Lower leg skin (tissue), 3 donors: Measurements from ENCODE around the gene TFDP1.

Experiments used
- POLR2A ChIP-seq, 2 donors: fragments of 450-650 bp; IDR thresholded peaks; one replicate each; pipeline ENCODE4 v1.6.1; 2016 to 2017; ENCODE audit warnings: antibody characterized with exemption in 2 of 2, mild to moderate bottlenecking in 1 of 2, moderate library complexity in 1 of 2
- TF ChIP-seq, protein P1 (sequence below), 3 donors: fragments of 450-650 bp; IDR thresholded peaks; one replicate each; pipeline ENCODE4 v1.5.1; 2016; ENCODE audit warnings: antibody characterized with exemption in 3 of 3, mild to moderate bottlenecking in 3 of 3, moderate library complexity in 2 of 3

DNA sequence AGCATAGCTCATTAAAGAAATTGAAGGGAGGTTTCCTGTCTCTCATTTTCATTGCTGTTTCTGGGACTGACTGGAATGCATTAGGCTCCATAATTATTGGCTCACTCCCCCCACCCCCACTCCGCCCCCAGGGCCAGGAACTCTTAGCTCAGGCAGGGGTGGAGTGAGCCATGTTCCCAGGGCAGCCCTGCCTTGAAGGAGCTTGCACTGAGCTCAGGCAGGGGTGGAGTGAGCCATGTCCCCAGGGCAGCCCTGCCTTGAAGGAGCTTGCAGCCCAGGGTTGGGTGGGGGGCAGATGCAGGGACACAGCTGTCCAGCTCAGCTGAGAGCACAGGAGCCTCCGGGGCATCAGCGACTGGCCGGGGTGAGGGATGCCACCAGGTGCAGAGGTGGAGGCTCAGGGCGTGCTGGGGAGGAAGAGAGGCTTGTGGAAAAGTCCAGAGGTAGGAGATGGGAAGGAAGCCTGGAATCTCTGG is 39.1 kb upstream of the TFDP1 start:
- TF ChIP-seq, protein P1, sequence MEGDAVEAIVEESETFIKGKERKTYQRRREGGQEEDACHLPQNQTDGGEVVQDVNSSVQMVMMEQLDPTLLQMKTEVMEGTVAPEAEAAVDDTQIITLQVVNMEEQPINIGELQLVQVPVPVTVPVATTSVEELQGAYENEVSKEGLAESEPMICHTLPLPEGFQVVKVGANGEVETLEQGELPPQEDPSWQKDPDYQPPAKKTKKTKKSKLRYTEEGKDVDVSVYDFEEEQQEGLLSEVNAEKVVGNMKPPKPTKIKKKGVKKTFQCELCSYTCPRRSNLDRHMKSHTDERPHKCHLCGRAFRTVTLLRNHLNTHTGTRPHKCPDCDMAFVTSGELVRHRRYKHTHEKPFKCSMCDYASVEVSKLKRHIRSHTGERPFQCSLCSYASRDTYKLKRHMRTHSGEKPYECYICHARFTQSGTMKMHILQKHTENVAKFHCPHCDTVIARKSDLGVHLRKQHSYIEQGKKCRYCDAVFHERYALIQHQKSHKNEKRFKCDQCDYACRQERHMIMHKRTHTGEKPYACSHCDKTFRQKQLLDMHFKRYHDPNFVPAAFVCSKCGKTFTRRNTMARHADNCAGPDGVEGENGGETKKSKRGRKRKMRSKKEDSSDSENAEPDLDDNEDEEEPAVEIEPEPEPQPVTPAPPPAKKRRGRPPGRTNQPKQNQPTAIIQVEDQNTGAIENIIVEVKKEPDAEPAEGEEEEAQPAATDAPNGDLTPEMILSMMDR (IDR thresholded peaks at IDR 0.05), result no peak
- no peak for TF ChIP-seq POLR2A (IDR thresholded peaks at IDR 0.05)
